SJSA1 (cell line): ENCODE measurements around the gene RAD51B. TPM values are rescaled to one million over a fixed set of nuclear protein-coding genes. Genes with fewer than 3 reads are reported as not detected.
"Not testable (repeated sequence)": the region's sequence is repeated elsewhere in the genome, so short reads cannot be mapped to it uniquely, and the experiment has no call there.

Experiments used
- DNase-seq, 2 experiments: peaks; one replicate each; pipeline ENCODE4 v3.0.0-alpha.2; 2015 to 2020; ENCODE audit warnings: low spot score in 2 of 2, low read depth in 1 of 2
- H3K27ac ChIP-seq: fragments of 250-450 bp; sonication (Bioruptor Pico); 2 replicates; pipeline ENCODE4 v1.5.1; 2020; ENCODE audit warnings: mild to moderate bottlenecking, moderate library complexity
- H3K27me3 ChIP-seq: fragments of 250-450 bp; sonication (Bioruptor Pico); replicated peaks from 2 replicates; pipeline ENCODE4 v1.5.1; 2020; ENCODE audit warnings: mild to moderate bottlenecking, moderate library complexity
- H3K36me3 ChIP-seq: fragments of 250-450 bp; sonication (Bioruptor Pico); 2 replicates; pipeline ENCODE4 v1.5.1; 2020; ENCODE audit warnings: mild to moderate bottlenecking
- H3K4me1 ChIP-seq: fragments of 250-450 bp; sonication (Bioruptor Pico); replicated peaks from 2 replicates; pipeline ENCODE4 v1.6.1; 2021; ENCODE audit warnings: mild to moderate bottlenecking
- H3K4me3 ChIP-seq: fragments of 250-450 bp; sonication (Bioruptor Pico); 2 replicates; pipeline ENCODE4 v1.5.1; 2020; ENCODE audit warnings: mild to moderate bottlenecking
- H3K9me3 ChIP-seq: fragments of 250-450 bp; sonication (Bioruptor Pico); replicated peaks from 2 replicates; pipeline ENCODE4 v1.5.1; 2020; ENCODE audit warnings: mild to moderate bottlenecking
- total RNA-seq: library from RNA; depleted of rRNA; stranded (reverse); fragments of >200 nt; shearing (Covaris generic); gene quantifications from 2 replicates; pipeline ENCODE4 v1.2.3, GENCODE V29; 2014

The RAD51B gene
- total RNA-seq, 1 experiment from 2014 or later: 4.7 TPM

- no peaks in the 10 kb centered on the region for H3K9me3 ChIP-seq
- no peak for DNase-seq
- H3K4me1 ChIP-seq: no peaks in the 10 kb centered on the region
- no peaks in the 10 kb centered on the region for H3K36me3 ChIP-seq
- no peak overlapping the region for H3K27ac ChIP-seq
- H3K27me3 ChIP-seq: no peaks in the 10 kb centered on the region
- H3K4me3 ChIP-seq: no peak overlapping the region
These were observed 467.1 kb downstream of the RAD51B start for GRCh38 chr14:68286667-68287066.

DNA sequence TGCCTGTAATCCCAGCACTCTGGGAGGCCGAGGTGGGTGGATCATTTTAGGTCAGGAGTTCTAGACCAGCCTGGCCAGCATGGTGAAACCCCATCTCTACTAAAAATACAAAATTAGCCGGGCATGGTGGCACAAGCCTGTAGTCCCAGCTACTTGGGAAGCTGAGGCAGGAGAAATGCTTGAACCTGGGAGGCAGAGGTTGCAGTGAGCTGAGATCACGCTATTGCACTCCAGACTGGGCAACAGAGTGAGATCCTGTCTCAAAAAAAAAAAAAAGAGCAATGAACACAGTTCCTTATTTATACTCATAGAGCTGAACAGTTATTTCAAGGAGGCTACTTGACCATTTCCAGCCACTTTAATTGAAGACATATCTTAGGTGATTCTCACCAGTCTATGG is 469.9 kb downstream of the RAD51B start:
- H3K27me3 ChIP-seq, H3K4me1 ChIP-seq, H3K9me3 ChIP-seq, H3K36me3 ChIP-seq, H3K27ac ChIP-seq, H3K4me3 ChIP-seq, DNase-seq: not testable (repeated sequence)

GRCh38 chr14:68291820-68292219 is 472.2 kb downstream of the RAD51B start:
- H3K27ac ChIP-seq: no peak overlapping the region
- no peaks in the 10 kb centered on the region for H3K27me3 ChIP-seq
- no peak for DNase-seq
- no peak overlapping the region for H3K4me3 ChIP-seq
- H3K36me3 ChIP-seq: no peaks in the 10 kb centered on the region
- no peaks in the 10 kb centered on the region for H3K9me3 ChIP-seq
- no peaks in the 10 kb centered on the region for H3K4me1 ChIP-seq

- H3K27ac ChIP-seq: no peak overlapping the region
- H3K27me3 ChIP-seq: no peaks in the 10 kb centered on the region
- no peak for DNase-seq
- H3K9me3 ChIP-seq: no peaks in the 10 kb centered on the region
- H3K4me3 ChIP-seq: no peak overlapping the region
- no peaks in the 10 kb centered on the region for H3K36me3 ChIP-seq
- no peaks in the 10 kb centered on the region for H3K4me1 ChIP-seq
These were observed 473.0 kb downstream of the RAD51B start for GRCh38 chr14:68292441-68293215.

GRCh38 chr14:68293404-68293803 is 473.8 kb downstream of the RAD51B start:
- Histone ChIP-seq H3K4me3 (no peak overlapping the region), H3K27ac (no peak overlapping the region), H3K9me3 (no peaks in the 10 kb centered on the region), H3K36me3 (no peaks in the 10 kb centered on the region), H3K4me1 (no peaks in the 10 kb centered on the region), H3K27me3 (no peaks in the 10 kb centered on the region)
- no peak for DNase-seq

DNA sequence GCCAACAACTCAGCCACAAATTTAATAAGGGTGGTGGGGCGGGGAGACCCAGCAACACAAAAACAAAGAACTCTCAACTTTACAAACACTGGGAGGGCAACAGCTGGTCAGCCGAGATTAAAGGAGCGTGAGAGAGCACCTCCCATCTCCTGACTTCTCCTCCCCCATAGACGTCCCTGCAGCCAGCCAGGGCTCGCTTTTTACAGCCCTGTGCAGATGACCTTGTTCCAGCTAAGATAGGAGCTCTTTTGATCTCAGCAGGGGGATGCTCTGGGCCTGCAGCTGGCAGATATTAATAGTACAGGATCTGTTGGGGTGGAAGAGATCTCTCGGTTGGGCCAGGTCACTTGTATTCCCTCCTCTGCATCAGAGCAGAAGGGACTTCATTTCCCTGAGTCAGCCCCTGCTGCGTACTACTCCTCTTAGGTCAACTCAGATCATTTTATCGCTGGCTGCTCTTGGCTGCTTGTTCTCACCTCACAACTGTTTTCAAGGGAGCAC is 475.8 kb downstream of the RAD51B start:
- H3K9me3 ChIP-seq: no peaks in the 10 kb centered on the region
- no peaks in the 10 kb centered on the region for H3K36me3 ChIP-seq
- no peak for DNase-seq
- H3K27ac ChIP-seq: no peak overlapping the region
- no peak overlapping the region for H3K4me3 ChIP-seq
- no peaks in the 10 kb centered on the region for H3K4me1 ChIP-seq
- no peaks in the 10 kb centered on the region for H3K27me3 ChIP-seq

DNA sequence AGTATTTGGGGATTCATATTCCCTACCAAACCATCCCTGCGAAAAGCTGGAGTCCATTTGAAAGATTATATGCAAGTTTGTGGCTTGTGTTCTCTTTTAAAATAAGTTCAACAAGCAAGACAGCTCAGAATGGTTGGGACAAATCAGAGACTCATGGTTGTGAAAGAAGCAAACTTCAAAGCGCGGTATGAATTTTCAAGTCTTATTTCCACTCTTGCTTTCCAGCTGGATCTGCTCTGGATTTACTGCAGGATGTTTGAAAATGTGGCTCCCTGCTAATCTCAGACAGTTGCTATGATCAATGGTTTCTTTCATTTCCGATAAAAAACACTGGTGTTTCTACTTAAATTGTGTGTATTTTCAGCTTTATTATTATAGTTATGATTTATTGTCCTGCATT is 477.5 kb downstream of the RAD51B start:
- Histone ChIP-seq H3K9me3 (no peaks in the 10 kb centered on the region), H3K27me3 (no peaks in the 10 kb centered on the region), H3K4me3 (no peak overlapping the region), H3K27ac (no peak overlapping the region), H3K36me3 (no peaks in the 10 kb centered on the region), H3K4me1 (no peaks in the 10 kb centered on the region)
- DNase-seq: no peak

- Histone ChIP-seq H3K4me1 (no peaks in the 10 kb centered on the region), H3K9me3 (no peaks in the 10 kb centered on the region), H3K27ac (no peak overlapping the region), H3K4me3 (no peak overlapping the region), H3K36me3 (no peaks in the 10 kb centered on the region), H3K27me3 (no peaks in the 10 kb centered on the region)
- no peak for DNase-seq
These were observed 478.4 kb downstream of the RAD51B start for GRCh38 chr14:68297876-68298468.

GRCh38 chr14:68300608-68301007 is 481.0 kb downstream of the RAD51B start:
- no peaks in the 10 kb centered on the region for H3K4me1 ChIP-seq
- H3K27ac ChIP-seq: no peak overlapping the region
- no peak overlapping the region for H3K4me3 ChIP-seq
- H3K27me3 ChIP-seq: no peaks in the 10 kb centered on the region
- no peak for DNase-seq
- no peaks in the 10 kb centered on the region for H3K9me3 ChIP-seq
- no peaks in the 10 kb centered on the region for H3K36me3 ChIP-seq

DNA sequence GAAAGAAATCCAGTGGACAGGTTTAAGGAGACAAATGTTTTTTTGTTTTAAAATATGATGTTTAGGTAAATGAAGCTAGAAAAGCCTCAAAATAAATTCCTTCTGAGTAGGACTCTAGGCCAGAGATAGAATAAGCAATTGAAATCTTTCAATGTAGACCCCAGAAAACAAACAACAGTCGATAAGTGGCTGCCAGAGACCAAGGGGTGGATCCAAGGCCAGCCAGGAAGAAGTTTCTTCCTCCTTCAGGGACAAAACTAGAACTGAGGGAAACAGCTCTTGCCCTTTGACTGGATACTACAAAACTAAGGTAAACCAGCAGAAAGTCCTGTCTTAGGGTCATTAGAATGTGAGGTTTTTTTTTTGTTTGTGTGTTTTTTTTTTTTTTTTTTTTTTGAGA is 481.6 kb downstream of the RAD51B start:
- no peak for DNase-seq
- Histone ChIP-seq H3K9me3 (no peaks in the 10 kb centered on the region), H3K27ac (no peak overlapping the region)

GRCh38 chr14:68302938-68303337 is 483.4 kb downstream of the RAD51B start:
- DNase-seq, H3K9me3 ChIP-seq, H3K27ac ChIP-seq, H3K4me1 ChIP-seq, H3K4me3 ChIP-seq, H3K36me3 ChIP-seq, H3K27me3 ChIP-seq: not testable (repeated sequence)

More for the DNA sequence above, 481.6 kb downstream of the RAD51B start:
- Histone ChIP-seq H3K27me3 (no peaks in the 10 kb centered on the region), H3K4me3 (no peak overlapping the region), H3K4me1 (no peaks in the 10 kb centered on the region), H3K36me3 (no peaks in the 10 kb centered on the region)

DNA sequence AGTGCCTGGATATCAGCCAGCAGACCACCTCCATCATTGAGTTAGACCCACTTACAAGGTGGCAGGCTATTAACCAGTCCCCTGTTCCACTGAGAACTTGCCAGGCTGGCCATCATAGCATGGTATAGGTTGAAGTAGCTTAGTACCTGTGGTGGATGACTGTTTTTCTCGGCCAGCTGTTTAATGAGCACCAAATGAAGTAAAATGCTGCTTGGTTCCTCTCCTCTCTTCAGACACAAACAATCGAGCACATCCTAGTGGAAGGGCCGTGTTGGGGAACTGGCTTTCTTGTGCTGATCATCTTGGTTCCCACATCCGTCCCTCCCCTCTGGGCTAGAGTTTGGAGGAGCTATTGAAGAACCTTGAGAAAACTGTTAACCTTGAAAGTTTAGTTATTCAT is 486.2 kb downstream of the RAD51B start:
- Histone ChIP-seq H3K4me1 (peaks cover 7% of the 10 kb centered on the region), H3K36me3 (no peaks in the 10 kb centered on the region), H3K27ac (no peak overlapping the region), H3K4me3 (no peak overlapping the region), H3K9me3 (no peaks in the 10 kb centered on the region), H3K27me3 (no peaks in the 10 kb centered on the region)
- no peak for DNase-seq

DNA sequence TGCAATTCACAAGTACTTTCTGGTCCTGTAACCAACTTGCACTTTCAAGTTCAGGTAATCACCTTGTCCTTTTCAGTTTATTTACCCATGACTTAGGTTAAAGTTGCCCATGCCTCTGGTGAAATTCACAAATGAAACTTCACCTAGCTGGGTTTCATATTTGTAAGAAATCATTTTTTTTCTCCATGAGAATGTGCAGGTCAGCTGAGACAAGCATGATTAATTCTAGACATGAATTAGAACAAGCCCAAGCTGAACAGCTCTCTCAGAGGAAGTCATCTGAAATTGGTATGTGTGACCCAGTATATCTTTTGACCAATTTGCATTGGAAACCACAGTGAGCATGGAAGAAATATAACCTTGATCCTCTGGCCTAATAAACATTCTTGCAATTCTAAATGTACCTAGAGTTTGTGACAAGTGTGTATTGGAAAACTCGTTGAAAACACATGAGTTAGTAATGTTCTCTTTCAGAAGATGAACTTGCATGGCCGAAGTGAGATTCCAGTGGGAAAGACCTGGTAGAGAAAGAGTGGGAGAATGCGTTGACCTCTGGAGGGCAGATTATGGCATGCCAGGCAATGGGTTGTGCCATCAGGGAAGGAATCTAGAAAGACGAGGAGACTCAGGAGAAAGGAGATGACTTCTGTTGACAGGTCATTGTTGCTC is 486.8 kb downstream of the RAD51B start:
- no peak overlapping the region for H3K27ac ChIP-seq
- H3K36me3 ChIP-seq: no peaks in the 10 kb centered on the region
- DNase-seq: no peak
- H3K4me3 ChIP-seq: no peak overlapping the region
- H3K27me3 ChIP-seq: no peaks in the 10 kb centered on the region
- H3K9me3 ChIP-seq: no peaks in the 10 kb centered on the region
- H3K4me1 ChIP-seq: peaks cover 7% of the 10 kb centered on the region
